ENCODE results near the gene USP35. TPM values are rescaled to one million over a fixed set of nuclear protein-coding genes. Genes with fewer than 3 reads are reported as not detected.
A peak's percentile ranks its signal among the peaks of the same experiment; 100 is the strongest.

The USP35 gene
- polyA plus RNA-seq, 2 of the 4 experiments (the other 2 are of a cell fraction) = 3.8 to 5.8 TPM

DNA sequence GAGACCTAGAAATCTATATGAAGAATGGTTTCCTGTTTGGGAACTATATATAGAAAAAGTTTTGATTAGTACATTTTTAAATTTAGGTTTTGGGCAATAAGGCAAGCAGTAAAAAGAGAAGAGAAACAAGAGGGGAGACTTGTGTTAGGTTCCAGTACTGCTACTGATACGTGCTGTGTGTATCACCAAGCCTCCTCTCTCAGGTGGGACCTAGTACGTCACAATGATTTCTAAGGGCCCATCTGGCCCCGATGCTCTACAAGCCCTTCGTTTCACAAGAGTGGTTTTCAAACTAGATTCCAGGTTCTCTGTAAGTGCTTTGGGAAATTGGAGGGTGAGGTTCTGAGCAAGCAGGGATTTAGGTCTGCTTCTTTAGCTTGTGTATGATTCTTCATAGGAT, 39.2 kb downstream of the USP35 start:
- TF ChIP-seq NFE2L2 (conservative IDR thresholded peaks at IDR 0.05; ENCODE audit: low read length) (no peak), ZFP36 (IDR thresholded peaks at IDR 0.05; ENCODE audit: borderline replicate concordance, partially characterized antibody) (no peak), MAZ (IDR thresholded peaks at IDR 0.05; ENCODE audit: borderline replicate concordance, low read depth, low read length) (no peak), POLR2AphosphoS2 (conservative IDR thresholded peaks at IDR 0.05; ENCODE audit: low read length) (no peak), MYC (IDR thresholded peaks at IDR 0.05; ENCODE audit: borderline replicate concordance, low read length) (no peak), HDAC2 (IDR thresholded peaks at IDR 0.05) (no peak), FOSL2 (IDR thresholded peaks at IDR 0.05) (no peak), FOSL2 (CRISPR knock-in tag; IDR thresholded peaks at IDR 0.05) (no peak), RAD21 (conservative IDR thresholded peaks at IDR 0.05 in 1 of 2, IDR thresholded peaks at IDR 0.05 in 1 of 2) (no peak), RARB (CRISPR knock-in tag; IDR thresholded peaks at IDR 0.05) (no peak), ESRRA (IDR thresholded peaks at IDR 0.05; ENCODE audit: borderline replicate concordance, low read length) (no peak), RFX5 (IDR thresholded peaks at IDR 0.05) (no peak), BHLHE40 (IDR thresholded peaks at IDR 0.05; ENCODE audit: low read depth, low read length) (no peak), TP53 (CRISPR knock-in tag; IDR thresholded peaks at IDR 0.05) (no peak), RCOR1 (IDR thresholded peaks at IDR 0.05; ENCODE audit: low read depth, low read length) (no peak), FOXS1 (CRISPR knock-in tag; IDR thresholded peaks at IDR 0.05) (no peak), EP300 (IDR thresholded peaks at IDR 0.05) (no peak)
- TF ChIP-seq, protein P1, sequence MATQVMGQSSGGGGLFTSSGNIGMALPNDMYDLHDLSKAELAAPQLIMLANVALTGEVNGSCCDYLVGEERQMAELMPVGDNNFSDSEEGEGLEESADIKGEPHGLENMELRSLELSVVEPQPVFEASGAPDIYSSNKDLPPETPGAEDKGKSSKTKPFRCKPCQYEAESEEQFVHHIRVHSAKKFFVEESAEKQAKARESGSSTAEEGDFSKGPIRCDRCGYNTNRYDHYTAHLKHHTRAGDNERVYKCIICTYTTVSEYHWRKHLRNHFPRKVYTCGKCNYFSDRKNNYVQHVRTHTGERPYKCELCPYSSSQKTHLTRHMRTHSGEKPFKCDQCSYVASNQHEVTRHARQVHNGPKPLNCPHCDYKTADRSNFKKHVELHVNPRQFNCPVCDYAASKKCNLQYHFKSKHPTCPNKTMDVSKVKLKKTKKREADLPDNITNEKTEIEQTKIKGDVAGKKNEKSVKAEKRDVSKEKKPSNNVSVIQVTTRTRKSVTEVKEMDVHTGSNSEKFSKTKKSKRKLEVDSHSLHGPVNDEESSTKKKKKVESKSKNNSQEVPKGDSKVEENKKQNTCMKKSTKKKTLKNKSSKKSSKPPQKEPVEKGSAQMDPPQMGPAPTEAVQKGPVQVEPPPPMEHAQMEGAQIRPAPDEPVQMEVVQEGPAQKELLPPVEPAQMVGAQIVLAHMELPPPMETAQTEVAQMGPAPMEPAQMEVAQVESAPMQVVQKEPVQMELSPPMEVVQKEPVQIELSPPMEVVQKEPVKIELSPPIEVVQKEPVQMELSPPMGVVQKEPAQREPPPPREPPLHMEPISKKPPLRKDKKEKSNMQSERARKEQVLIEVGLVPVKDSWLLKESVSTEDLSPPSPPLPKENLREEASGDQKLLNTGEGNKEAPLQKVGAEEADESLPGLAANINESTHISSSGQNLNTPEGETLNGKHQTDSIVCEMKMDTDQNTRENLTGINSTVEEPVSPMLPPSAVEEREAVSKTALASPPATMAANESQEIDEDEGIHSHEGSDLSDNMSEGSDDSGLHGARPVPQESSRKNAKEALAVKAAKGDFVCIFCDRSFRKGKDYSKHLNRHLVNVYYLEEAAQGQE (IDR thresholded peaks at IDR 0.05) = no peak
- TF ChIP-seq, protein P2, sequence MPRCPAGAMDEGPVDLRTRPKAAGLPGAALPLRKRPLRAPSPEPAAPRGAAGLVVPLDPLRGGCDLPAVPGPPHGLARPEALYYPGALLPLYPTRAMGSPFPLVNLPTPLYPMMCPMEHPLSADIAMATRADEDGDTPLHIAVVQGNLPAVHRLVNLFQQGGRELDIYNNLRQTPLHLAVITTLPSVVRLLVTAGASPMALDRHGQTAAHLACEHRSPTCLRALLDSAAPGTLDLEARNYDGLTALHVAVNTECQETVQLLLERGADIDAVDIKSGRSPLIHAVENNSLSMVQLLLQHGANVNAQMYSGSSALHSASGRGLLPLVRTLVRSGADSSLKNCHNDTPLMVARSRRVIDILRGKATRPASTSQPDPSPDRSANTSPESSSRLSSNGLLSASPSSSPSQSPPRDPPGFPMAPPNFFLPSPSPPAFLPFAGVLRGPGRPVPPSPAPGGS (IDR thresholded peaks at IDR 0.05) = no peak
- TF ChIP-seq, protein P3, sequence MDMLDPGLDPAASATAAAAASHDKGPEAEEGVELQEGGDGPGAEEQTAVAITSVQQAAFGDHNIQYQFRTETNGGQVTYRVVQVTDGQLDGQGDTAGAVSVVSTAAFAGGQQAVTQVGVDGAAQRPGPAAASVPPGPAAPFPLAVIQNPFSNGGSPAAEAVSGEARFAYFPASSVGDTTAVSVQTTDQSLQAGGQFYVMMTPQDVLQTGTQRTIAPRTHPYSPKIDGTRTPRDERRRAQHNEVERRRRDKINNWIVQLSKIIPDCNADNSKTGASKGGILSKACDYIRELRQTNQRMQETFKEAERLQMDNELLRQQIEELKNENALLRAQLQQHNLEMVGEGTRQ (IDR thresholded peaks at IDR 0.05) = no peak
- Histone ChIP-seq H3K9me3 (no peaks in the 10 kb centered on the region), H3K4me2 (no peak overlapping the region), H3K4me1 (no peaks in the 10 kb centered on the region), H3K27ac (no peak overlapping the region), H3K4me3 (no peak overlapping the region)
- peak in 1 of 2 experiments; percentile 19; a peak in 2 of 6 replicates for ATAC-seq
- POLR2A ChIA-PET = interaction anchor here (0.8 to 1.0 kb wide), 2 partner anchors 88 to 189 kb away, joined by 3 to 10 read pairs; partner anchors contain the start of genes ALG8 and GAB2
- 80% methylated on average over 4 of the region's 4 CpGs for WGBS (ENCODE audit: missing lambda C conversion rate)
- DNase-seq (ENCODE audit: low read depth in 1 of 2, low spot score in 1 of 2) = no peak
- CTCF ChIA-PET = interaction anchor here (0.6 to 3.4 kb wide), 18 partner anchors 9 to 359 kb away, joined by 3 to 39 read pairs (median 4); partner anchors contain the start of gene GAB2
- FAIRE-seq = no peak

GRCh38 chr11:78228467-78228866, 39.7 kb downstream of the USP35 start:
- peak; percentile 87 to 92 for ATAC-seq
- H3K4me3 ChIP-seq = no peak overlapping the region
- ChIA-PET CTCF (interaction anchor here (0.6 to 3.4 kb wide), 18 partner anchors 9 to 358 kb away, joined by 3 to 39 read pairs (median 4); partner anchors contain the start of gene GAB2), POLR2A (interaction anchor here (0.8 to 1.0 kb wide), 2 partner anchors 89 to 188 kb away, joined by 3 to 10 read pairs; partner anchors contain the start of genes ALG8 and GAB2)
- WGBS (ENCODE audit: missing lambda C conversion rate) = 89% methylated on average over 3 of the region's 3 CpGs
- H3K9me3 ChIP-seq = no peaks in the 10 kb centered on the region
- no peak overlapping the region for H3K27ac ChIP-seq
- FAIRE-seq = no peak
- TF ChIP-seq SMC3 (IDR thresholded peaks at IDR 0.05) = peak; percentile 74
- TF ChIP-seq CTCF (IDR thresholded peaks at IDR 0.05) = peak; percentile 63
- TF ChIP-seq RCOR1 (IDR thresholded peaks at IDR 0.05; ENCODE audit: low read depth, low read length) = no peak
- no peak for TF ChIP-seq EP300 (IDR thresholded peaks at IDR 0.05)
- TF ChIP-seq, protein P1 (IDR thresholded peaks at IDR 0.05) = no peak
- TF ChIP-seq NR3C1 (IDR thresholded peaks at IDR 0.05) = no peak
- TF ChIP-seq RAD21 (conservative IDR thresholded peaks at IDR 0.05 in 1 of 2, IDR thresholded peaks at IDR 0.05 in 1 of 2) = peak; percentile 74 to 77
- no peaks in the 10 kb centered on the region for H3K4me1 ChIP-seq
- peak; percentile 51 to 60 for DNase-seq (ENCODE audit: low read depth in 1 of 2, low spot score in 1 of 2)
- no peak overlapping the region for H3K4me2 ChIP-seq

All from A549 (cell line).